ENCODE results near the gene RPN2. TPM values are rescaled to one million over a fixed set of nuclear protein-coding genes. Genes with fewer than 3 reads are reported as not detected.

RPN2 gene
- polyA plus RNA-seq, 1 donor (not counting 4 experiments of a cell fraction or from before 2014, with no cell fraction given) = 220 TPM

DNA sequence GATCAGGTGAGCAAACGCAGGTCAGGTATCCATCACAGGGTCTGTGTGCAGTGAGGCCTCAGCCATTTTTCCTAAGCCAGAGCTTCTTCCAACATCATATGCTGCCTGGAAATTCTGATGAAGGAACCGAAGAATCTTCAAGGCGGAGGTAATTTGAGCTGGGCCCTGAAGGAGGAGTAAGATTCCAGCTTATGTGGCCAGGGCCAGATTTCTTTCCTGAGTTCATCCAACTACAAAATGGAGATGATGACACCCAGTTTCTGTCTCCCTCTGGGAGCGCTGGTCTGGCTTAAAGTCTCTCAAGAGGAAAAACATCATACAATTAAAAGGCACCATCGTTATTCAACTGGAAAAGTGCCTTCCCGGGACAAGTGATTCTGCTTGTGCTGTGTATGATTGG, 103.4 kb downstream of the RPN2 start:
- Histone ChIP-seq H3K4me2 (ENCODE audit: control insufficient read depth, extremely low read depth, insufficient read depth, low read depth, low read length) (no peak overlapping the region), H3K27me3 (ENCODE audit: control insufficient read depth, extremely low read depth, insufficient read depth, low read length) (no peaks in the 10 kb centered on the region), H3K9ac (ENCODE audit: control insufficient read depth, extremely low read depth, insufficient read depth, low read length) (no peak overlapping the region), H3K79me2 (ENCODE audit: control insufficient read depth, insufficient read depth, low read length) (no peaks in the 10 kb centered on the region), H4K20me1 (ENCODE audit: control insufficient read depth, extremely low read depth, insufficient read depth, low read length) (no peaks in the 10 kb centered on the region), H3K36me3 (ENCODE audit: control insufficient read depth in 2 of 2, extremely low read depth in 1 of 2, insufficient read depth in 2 of 2, low read length in 2 of 2) (no peaks in the 10 kb centered on the region), H3K9me3 (ENCODE audit: control insufficient read depth, low read depth, low read length) (no peaks in the 10 kb centered on the region), H3K27ac (ENCODE audit: control insufficient read depth, insufficient read depth, low read length) (no peak overlapping the region), H3K4me3 (ENCODE audit: control insufficient read depth in 2 of 3, extremely low read depth in 1 of 3, insufficient read depth in 2 of 3, low read depth in 1 of 3, low read length in 3 of 3) (no peak overlapping the region), H2AFZ (ENCODE audit: control insufficient read depth, low read length) (no peak overlapping the region), H3K4me1 (ENCODE audit: control insufficient read depth, extremely low read depth, insufficient read depth, low read length) (peaks cover 7% of the 10 kb centered on the region), H3K9me1 (ENCODE audit: control insufficient read depth, extremely low read depth, insufficient read depth, low read length) (no peaks in the 10 kb centered on the region)
- dilution Hi-C loops (cut with MboI; ENCODE audit: extremely low pct_ligation_motif_present, low sequenced_read_pairs) = no loop called here
- FAIRE-seq (peak; percentile 61), DNase-seq (ENCODE audit: low read depth, low spot score) (no peak)
- TF ChIP-seq, protein P1, sequence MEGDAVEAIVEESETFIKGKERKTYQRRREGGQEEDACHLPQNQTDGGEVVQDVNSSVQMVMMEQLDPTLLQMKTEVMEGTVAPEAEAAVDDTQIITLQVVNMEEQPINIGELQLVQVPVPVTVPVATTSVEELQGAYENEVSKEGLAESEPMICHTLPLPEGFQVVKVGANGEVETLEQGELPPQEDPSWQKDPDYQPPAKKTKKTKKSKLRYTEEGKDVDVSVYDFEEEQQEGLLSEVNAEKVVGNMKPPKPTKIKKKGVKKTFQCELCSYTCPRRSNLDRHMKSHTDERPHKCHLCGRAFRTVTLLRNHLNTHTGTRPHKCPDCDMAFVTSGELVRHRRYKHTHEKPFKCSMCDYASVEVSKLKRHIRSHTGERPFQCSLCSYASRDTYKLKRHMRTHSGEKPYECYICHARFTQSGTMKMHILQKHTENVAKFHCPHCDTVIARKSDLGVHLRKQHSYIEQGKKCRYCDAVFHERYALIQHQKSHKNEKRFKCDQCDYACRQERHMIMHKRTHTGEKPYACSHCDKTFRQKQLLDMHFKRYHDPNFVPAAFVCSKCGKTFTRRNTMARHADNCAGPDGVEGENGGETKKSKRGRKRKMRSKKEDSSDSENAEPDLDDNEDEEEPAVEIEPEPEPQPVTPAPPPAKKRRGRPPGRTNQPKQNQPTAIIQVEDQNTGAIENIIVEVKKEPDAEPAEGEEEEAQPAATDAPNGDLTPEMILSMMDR (optimal IDR thresholded peaks at IDR 0.05 in 1 of 3, IDR thresholded peaks at IDR 0.05 in 1 of 3, conservative IDR thresholded peaks at IDR 0.05 in 1 of 3; ENCODE audit: extremely low read depth in 1 of 3, insufficient read depth in 2 of 3, low read length in 3 of 3) = peak; percentile 38 to 63 (median 53)
- no peak for TF ChIP-seq EZH2 (IDR thresholded peaks at IDR 0.05; ENCODE audit: low read length)

DNA sequence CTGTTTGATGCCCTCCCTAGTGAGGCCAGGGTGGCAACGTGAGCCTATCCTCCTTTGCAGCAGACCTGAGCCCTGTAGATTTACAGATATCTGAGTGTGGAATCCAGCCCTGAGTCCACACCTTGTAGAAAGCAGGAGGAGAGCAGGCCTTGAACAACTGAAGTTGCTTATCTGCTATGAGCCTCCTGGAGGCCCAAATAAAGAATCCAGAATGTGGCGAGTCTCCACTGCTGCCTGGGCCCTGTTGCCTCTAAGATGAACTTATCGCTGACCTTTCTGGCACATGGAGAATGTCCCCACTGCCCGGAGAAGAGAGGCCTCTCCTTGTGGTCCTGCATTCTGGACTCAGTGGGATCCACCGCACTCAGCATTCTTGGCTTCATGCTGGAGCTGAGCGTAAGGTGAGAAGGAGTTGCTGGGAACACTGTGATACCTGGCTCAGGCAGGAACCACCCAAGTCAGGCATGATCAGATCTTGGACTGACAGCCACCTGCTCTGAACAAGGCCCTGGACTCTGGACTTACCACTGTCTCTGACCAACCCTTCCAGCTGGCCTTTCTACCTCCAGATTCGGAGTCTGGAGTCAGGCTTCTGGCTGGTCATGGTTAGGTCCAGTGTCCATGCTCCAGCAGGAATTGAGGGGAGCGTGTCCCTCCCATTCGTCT, 104.5 kb downstream of the RPN2 start:
- Histone ChIP-seq H3K79me2 (ENCODE audit: control insufficient read depth, insufficient read depth, low read length) (no peaks in the 10 kb centered on the region), H3K36me3 (ENCODE audit: control insufficient read depth in 2 of 2, extremely low read depth in 1 of 2, insufficient read depth in 2 of 2, low read length in 2 of 2) (no peaks in the 10 kb centered on the region), H3K4me2 (ENCODE audit: control insufficient read depth, extremely low read depth, insufficient read depth, low read depth, low read length) (no peak overlapping the region), H3K27ac (ENCODE audit: control insufficient read depth, insufficient read depth, low read length) (no peak overlapping the region), H4K20me1 (ENCODE audit: control insufficient read depth, extremely low read depth, insufficient read depth, low read length) (no peaks in the 10 kb centered on the region), H3K4me1 (ENCODE audit: control insufficient read depth, extremely low read depth, insufficient read depth, low read length) (peaks cover 15% of the 10 kb centered on the region), H2AFZ (ENCODE audit: control insufficient read depth, low read length) (no peak overlapping the region), H3K4me3 (ENCODE audit: control insufficient read depth in 2 of 3, extremely low read depth in 1 of 3, insufficient read depth in 2 of 3, low read depth in 1 of 3, low read length in 3 of 3) (no peak overlapping the region), H3K27me3 (ENCODE audit: control insufficient read depth, extremely low read depth, insufficient read depth, low read length) (no peaks in the 10 kb centered on the region), H3K9me1 (ENCODE audit: control insufficient read depth, extremely low read depth, insufficient read depth, low read length) (no peaks in the 10 kb centered on the region), H3K9me3 (ENCODE audit: control insufficient read depth, low read depth, low read length) (no peaks in the 10 kb centered on the region), H3K9ac (ENCODE audit: control insufficient read depth, extremely low read depth, insufficient read depth, low read length) (no peak overlapping the region)
- no peak for DNase-seq (ENCODE audit: low read depth, low spot score)
- dilution Hi-C loops (cut with MboI; ENCODE audit: extremely low pct_ligation_motif_present, low sequenced_read_pairs) = no loop called here
- FAIRE-seq = no peak
- TF ChIP-seq, protein P1 (optimal IDR thresholded peaks at IDR 0.05 in 1 of 3, IDR thresholded peaks at IDR 0.05 in 1 of 3, conservative IDR thresholded peaks at IDR 0.05 in 1 of 3; ENCODE audit: extremely low read depth in 1 of 3, insufficient read depth in 2 of 3, low read length in 3 of 3) = no peak
- TF ChIP-seq EZH2 (IDR thresholded peaks at IDR 0.05; ENCODE audit: low read length) = no peak

All from keratinocyte (primary cell).